22Rv1 (cell line): Measurements from ENCODE around the gene NFE2L3.

Experiments
- ZFX ChIP-seq: fragments of 450-650 bp; IDR thresholded peaks from 2 replicates; pipeline ENCODE4 v1.6.1; 2017; ENCODE audit warnings: antibody characterized with exemption, borderline replicate concordance
- TF ChIP-seq, protein P1 (sequence below): fragments of 450-650 bp; IDR thresholded peaks from 2 replicates; pipeline ENCODE4 v1.5.1; 2017; ENCODE audit warnings: mild to moderate bottlenecking

DNA sequence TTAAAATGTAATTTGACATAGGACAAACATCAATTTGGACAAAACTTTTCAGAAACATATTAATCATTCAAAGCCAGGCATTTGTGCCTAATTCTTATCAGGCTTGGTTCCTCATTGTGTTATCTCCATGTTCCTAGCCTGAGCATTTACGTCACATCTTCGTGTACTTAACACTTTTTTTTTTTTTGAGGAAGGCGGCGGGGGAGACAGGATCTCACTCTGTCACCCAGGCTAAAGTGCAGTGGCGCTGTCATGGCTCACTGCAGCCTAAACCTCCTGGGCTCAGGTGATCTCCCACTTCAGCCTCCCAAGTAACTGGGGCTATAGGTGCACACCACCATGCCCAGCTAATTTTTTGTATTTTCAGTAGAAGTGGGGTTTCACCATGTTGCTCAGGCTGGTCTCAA is 28.8 kb downstream of the NFE2L3 start:
- TF ChIP-seq, protein P1, sequence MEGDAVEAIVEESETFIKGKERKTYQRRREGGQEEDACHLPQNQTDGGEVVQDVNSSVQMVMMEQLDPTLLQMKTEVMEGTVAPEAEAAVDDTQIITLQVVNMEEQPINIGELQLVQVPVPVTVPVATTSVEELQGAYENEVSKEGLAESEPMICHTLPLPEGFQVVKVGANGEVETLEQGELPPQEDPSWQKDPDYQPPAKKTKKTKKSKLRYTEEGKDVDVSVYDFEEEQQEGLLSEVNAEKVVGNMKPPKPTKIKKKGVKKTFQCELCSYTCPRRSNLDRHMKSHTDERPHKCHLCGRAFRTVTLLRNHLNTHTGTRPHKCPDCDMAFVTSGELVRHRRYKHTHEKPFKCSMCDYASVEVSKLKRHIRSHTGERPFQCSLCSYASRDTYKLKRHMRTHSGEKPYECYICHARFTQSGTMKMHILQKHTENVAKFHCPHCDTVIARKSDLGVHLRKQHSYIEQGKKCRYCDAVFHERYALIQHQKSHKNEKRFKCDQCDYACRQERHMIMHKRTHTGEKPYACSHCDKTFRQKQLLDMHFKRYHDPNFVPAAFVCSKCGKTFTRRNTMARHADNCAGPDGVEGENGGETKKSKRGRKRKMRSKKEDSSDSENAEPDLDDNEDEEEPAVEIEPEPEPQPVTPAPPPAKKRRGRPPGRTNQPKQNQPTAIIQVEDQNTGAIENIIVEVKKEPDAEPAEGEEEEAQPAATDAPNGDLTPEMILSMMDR, result no peak
- no peak for TF ChIP-seq ZFX
